Left ventricle myocardium superior (tissue), 1 donor: ENCODE measurements around the gene SSU72. TPM values are rescaled to one million over a fixed set of nuclear protein-coding genes. Genes with fewer than 3 reads are reported as not detected.
A peak's percentile ranks its signal among the peaks of the same experiment; 100 is the strongest.
"Not testable (repeated sequence)": the region's sequence is repeated elsewhere in the genome, so short reads cannot be mapped to it uniquely, and the experiment has no call there.

Experiments
- ATAC-seq: fragments of 200-7000 bp; cut with Tn5 transposase; one replicate; pipeline ENCODE4 v1.9.1; 2020; ENCODE audit warnings: mild to moderate bottlenecking, moderate library complexity
- DNase-seq: peaks from one replicate; pipeline ENCODE4 v3.0.0-alpha.2; 2020
- intact Hi-C: fragments of 100-400 bp; cut with micrococcal nuclease; formaldehyde crosslinking; loops from one replicate; pipeline ENCODE4 v1.11.0; 2022
- total RNA-seq: library from RNA; stranded (reverse); fragmentation: NEBNext Ultra II Directional; extraction: Animal tissue kit (Norgen Biotek cat#: 25700); gene quantifications from one replicate; pipeline ENCODE4 v1.2.1, GENCODE V29; 2021
- donor health status: DM: no; HTN: yes; CAD: no; lungs with severe emphysema.

SSU72 gene
- total RNA-seq, 1 donor from 2014 or later: 118 TPM

DNA sequence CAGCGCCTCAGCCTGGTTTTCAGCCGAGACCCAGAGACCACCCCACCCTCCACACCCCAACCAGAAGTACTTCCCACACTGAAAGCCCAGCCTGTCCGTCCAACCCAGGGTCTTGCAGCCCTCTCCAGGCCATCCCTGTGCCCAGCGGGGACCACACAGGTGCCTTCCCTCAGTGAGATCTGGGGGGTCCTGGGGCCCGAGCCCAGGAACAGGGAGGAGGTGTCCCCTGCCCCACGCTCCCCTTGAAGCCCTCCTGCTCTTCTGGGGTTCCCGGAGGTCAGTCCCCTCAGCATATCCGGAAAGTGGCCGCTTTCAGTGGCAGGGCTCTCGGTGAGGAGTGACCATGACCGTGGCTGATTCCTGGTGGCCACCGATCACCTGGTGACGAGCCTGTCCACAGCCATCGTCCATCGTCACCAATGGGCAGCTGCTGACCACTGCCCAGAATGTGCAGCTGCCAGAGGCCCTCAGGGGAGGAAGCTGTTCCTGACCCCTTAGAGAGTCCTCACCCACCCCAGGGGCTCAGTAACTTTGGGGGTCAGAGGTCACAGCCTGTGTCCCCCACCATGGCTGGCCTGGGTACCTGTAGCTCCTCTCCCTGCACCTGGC, 37.6 kb downstream of the SSU72 start:
- ATAC-seq: no peak
- no peak for DNase-seq
- intact Hi-C loops: no loop called here

DNA sequence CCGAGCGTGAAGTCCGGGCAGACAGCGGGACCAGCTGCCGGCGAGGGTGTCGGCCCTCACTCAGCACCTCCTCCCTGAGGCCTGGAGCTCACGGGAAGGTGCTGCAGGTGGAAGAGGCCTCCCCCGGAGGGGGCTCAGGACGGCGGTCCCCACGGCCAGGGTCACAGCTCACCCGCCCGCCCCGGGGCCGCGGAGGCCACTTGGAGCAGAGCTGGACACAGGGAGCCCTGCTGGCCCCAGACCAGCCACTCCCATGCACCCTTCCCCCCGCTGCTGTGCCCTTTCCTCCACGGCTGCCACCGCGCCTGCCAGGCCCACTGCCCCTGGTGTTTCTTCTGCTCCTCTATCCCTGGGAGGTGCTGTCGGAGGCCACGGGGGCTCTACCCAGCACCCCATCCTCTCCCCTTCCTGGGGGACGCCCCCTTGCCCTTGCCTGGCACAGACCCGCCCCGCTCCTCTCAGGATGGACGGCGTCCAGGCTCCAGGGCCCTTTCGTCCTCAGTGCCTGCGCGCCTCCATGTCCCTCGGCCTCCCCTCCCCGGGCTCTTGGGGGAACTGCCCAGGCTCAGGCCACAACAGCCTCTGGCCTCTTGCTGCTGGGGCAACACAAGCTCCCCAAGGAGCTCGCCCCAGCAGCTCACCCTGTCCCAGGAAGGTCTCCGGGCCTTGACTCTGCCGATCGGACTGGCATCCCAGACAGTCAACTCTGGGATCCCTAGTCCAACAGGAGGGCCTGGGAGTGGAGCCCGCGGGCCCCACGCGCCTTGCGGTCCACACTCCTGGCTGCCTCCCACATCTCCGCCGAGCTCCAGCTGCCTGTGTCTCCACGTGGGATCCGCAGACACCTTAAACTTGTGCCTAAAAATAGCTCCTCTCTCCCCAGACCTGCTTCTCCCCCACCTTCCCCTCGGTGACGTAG, 38.4 kb downstream of the SSU72 start:
- no peak for ATAC-seq
- intact Hi-C loops: no loop called here

DNA sequence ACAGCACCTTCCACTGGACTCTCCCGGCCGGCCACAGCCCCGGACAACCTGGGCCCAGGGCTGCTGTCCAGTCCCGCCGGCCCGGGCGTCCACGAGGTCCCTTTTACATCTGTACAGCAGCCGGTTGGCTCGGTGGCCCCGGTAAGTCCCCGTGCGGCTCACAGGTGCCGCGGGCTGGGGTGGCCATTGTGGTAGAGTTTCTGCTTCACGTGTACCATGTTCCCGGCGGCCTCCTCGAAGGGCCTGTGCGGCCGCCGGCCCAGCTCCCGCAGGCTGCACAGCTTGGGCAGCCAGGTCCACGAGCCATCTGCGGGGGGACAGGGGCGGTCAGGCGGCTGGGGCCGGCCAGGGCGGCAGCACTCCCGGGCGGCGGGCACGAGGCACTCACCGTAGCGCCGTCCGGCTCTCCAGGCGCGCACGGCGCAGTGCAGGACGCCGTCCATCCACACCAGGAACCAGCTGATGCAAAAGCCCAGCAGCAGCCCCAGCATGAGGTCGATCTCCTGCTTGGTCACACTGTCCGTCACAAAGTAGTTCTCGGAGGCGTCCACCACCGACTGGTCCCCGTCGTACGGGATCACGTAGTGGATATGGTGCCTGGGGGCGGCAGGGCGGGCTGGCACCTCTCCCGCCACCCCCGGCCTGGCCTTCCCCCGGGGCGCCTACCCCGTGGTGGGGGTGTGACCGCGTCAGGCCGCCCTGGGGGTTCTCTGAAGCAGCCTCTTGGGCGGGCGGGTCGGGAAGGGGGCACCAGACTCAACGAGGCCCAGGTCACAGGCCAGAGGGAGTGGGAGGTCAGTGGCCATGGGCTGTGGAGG, 39.3 kb downstream of the SSU72 start:
- intact Hi-C loops: no loop called here
- no peak for DNase-seq
- no peak for ATAC-seq

More for the DNA sequence above, 38.4 kb downstream of the SSU72 start:
- DNase-seq: no peak

DNA sequence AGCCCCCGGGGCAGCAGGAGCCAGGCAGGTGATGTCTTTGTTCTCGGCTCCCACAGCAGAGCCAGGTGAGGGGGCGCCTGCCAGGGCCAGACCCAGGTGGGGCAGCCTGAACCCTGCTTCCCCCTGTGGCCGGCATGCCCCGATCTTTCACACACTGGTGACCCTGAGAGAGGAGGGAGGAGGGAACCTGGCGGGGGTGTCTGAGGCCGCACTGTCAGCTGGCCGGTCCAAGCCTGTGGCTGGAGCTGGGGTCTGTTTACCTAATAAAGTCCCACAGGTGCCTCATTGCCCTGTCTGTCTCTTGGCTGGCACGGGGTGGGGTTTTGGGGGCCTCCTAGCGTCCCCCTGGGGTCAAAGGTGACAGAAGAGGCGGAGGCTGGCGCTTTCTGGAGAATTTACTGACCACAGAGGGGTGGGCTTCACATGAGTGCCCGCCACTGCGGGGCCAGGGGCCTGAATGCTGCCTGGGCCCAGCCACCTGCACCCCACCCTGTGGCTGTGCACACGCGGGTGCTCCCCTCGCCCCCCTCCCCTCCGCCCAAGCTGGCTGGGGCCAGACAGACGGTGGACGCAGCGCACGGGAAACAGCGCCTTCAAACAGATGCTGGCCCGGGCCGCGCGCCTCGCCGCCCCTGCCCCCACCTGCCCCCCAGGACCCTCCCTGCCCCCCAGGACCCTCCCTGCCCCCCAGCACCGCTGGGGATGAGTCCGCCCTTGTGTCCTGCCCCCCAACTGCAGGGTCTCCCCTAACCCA, 40.1 kb downstream of the SSU72 start:
- DNase-seq (no peak), ATAC-seq (no peak)
- intact Hi-C loops: no loop called here

DNA sequence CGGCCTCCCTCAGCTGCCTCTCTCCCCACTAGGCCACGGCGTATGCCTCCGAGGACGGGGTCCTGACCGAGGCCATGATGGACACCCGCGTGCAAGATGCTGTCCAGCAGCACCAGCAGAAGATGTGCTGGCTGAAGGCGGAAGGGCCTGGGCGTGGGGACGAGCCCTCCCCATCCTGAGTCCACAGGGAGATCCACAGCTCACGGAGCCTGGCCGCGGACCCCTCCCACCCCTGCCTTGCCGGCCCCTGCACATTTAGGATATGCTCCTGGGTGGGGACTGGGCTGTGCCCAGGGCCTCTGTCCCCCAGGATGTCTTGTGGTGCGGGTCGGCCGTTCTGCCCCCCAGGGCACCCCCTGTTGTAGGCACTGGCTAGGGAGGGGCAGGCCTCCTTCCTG, 40.8 kb downstream of the SSU72 start:
- peak; percentile 1 for ATAC-seq
- intact Hi-C loops, DNase-seq: not testable (repeated sequence)

DNA sequence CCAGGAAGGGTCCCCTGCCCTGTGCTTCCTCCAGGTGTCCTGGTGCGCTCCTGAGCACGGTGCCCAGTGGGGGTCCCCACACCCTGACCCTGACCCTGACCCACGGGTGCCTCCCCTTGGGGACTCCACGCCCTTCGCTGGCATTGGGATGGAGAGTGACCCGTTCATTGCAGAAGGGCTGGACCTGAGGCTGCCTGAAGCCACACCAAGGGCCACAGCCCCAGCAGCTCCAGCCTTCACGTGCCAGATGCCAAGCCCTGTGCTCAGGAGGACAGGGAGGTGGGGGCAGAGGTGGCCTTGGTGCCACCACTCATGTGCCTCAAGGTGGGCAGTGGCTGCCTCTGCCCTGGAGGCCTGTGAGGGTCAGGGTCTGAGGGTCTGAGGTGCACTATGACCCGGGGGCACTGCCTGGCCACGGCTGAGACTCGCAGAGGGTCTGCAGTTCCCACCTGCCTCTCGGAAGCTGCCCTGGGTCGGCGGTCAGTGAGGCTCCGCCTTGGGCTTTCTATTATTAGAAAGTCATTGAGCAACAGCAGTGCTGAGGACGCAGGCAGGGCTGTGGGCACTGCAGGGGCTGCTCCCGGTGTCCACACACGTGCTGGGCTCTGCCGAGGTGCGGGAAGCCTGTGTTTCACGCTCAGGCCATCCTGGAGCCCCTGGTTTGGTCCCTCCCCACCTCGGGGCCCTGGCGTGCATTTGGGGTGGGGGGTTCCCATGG, 41.3 kb downstream of the SSU72 start:
- intact Hi-C loops: not testable (repeated sequence)
- DNase-seq (peak; percentile 54), ATAC-seq (peak; percentile 78)

DNA sequence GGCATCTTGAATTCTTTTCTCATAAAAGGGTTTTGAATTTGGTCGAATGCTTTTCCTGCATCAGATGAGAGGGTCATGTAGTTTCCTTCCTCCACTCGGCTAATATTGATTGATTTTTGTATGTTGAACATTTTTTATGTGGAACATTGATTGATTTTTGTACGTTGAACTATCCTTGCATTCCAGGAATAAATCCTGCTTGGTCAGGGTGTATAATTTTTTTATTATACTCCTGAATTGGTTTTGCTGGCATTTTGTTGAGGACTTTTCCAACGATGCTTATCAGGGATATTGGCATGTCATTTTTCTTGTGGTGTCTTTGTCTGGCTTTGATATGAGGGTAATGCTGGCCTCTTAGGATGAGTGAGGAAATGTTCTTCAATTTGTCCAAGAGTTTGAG, 42.7 kb downstream of the SSU72 start:
- intact Hi-C loops: no loop called here
- DNase-seq: no peak
- no peak for ATAC-seq

DNA sequence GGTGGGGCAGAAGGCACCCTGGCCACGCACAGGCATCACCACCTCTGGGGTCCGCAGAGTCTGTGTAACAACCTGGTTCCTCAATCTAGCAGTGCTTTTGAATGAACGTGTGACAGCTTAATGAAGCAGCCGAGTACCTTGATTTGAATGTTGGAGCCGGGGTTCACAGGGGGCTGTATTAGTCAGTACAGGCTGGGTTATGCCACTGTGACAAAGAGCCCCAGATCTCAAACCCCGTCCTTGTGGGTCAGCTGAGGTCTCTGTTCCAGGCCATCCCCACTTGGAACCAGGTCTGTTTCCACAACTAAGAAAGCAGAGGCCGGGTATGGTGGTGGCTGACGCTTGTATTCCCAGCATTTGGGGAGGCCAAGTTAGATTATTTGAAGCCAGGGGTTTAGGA, 44.7 kb downstream of the SSU72 start:
- DNase-seq: no peak
- intact Hi-C loops: no loop called here
- ATAC-seq: no peak

DNA sequence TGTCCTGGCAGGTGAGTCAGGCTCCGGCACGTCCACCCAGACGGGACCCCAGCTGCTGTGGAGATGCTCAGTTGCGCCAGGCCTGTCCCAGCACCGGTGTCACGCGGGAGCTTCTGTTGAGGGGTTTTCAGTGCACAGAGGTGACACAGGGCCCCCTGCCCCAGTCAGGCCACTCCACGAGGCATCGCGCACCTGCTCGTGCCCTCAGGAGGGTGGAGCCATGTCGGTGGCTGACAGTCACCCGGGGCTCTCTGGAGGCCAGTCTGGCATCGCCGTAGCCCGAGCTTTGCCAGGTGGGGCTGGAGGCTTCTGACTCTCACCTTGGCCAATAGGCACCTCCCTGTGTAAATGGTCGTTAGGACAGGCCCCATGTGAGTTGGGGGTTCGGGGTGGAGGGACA, 45.3 kb downstream of the SSU72 start:
- no peak for ATAC-seq
- intact Hi-C loops: no loop called here
- no peak for DNase-seq

DNA sequence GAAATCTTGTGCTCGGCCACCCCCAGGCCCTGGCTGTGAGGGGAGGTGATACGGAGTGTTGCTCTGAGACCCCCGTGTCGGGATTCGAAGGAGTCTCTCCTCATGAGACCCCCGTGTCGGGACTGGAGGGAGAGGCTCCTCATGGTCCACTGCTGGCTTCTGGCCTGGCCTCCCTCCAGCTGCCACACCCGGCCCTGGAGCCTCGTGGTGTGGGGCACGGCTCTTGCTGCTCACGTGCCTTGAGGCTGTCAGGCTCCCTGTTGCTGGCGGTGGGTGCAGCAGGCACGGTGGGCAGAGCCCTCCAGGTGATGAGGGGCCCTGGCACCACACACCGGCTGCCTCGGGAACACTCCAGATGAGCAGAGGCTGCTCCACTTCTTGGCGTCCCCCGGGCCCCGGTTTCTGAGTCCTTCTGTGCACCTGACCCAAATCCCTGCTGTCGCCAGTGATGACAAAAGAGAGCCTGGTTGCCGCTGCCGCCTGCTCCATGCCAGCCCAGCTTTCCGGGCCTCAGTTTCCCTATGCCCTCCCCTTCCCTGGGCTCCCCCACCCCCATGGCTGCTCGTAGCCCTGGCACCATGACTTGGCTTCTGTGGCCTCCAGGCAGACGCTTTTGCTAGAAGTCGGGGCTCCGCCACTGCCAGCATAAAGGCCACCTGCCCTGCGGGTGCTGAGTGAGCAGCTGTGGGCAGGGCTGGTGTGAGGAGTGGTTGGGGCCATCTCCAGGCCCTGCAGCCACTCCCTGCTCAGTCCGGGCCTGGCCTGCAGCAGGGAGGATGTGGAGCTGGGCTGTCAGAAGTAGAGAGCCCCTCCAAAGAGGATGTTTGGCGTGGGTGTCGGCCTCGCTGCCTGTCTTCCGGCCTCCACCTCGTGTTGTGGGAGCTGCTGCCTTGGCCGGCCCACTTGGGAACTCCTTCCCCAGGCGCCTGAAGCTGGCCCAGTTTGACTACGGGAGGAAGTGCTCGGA, 46.1 kb downstream of the SSU72 start:
- intact Hi-C loops: no loop called here
- DNase-seq: no peak
- ATAC-seq: no peak

DNA sequence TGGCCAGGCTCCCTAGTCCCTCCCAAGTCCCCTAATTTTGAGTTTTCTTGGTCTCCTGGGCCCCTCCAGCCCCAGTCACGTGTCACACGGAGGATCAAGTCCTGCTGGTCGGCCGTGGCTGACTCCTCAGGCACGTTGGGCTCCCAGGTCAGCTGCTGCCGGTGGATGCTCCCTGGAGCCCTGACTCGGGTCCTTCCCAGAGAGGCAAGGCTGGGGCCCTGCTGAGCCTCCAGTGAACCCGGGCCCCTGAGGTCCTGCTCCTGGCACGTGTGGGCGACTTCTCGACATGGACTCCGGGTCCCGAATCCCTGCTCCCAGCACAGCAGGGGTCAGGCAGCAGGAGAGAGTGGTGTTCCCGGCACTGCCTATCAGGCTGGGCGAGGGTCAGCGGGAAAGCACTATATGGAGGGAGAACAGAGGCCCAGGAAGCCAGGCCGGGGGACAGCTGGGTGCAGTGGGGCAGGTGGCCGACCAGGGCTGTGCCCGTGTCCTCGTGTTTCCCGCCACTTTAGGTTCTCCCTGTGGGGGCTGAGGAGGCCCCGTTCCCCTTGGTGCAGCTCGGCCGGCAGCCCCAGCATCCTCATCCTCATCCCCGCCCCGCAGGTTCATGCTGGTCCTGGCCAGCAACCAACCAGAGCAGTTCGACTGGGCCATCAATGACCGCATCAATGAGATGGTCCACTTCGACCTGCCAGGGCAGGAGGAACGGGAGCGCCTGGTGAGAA, 47.4 kb downstream of the SSU72 start:
- DNase-seq (no peak), ATAC-seq (no peak)
- intact Hi-C loops: no loop called here

DNA sequence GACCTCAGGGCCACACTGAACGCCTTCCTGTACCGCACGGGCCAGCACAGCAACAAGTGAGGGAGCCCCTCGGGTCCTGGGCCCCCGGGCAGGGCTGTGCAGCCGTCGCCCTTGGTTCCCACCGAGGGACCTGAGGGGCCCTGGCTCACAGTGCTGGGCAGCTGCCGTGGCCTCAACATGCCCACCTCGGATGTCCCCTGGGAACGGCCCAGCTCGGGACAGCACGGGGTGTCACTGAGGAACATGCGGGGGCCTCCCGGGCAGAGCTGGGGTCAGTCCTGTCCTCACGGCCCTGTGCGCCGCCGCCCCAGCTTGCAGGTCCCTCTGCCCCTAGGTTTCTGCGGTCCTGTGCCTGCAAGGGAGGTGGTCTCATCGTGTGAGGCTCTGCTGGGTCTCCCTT, 48.2 kb downstream of the SSU72 start:
- ATAC-seq, DNase-seq, intact Hi-C loops: not testable (repeated sequence)

DNA sequence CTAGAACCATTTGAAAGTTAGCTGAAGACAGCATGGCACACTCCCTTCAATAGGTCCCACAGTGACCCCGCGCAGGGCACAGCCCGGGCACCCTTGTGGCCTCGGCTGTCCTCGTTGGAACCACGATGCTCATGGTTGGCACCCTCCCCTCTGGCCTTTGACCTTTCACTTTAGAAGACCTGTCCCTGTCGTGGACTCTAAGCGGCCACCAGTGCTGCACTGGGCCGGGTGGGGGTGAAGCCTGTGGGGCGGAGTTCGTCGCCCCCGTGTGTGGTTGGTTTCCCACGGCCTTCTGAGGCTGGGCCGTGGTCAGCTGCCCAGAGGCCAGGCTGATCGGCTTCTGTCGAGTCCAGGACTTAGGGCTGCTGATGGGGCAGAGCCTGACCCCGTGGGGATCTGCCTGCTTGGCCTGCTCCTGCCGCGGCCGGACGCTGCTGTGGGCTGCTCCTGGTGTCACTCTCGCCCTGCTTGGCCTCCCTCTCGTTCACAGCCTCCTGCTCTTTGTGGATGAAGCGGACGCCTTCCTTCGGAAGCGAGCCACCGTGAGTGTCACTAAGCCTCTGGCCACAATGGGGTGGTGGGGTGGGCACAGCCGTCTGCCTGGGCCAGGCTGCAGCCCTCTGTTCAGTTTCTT, 49.8 kb downstream of the SSU72 start:
- ATAC-seq, intact Hi-C loops, DNase-seq: not testable (repeated sequence)

DNA sequence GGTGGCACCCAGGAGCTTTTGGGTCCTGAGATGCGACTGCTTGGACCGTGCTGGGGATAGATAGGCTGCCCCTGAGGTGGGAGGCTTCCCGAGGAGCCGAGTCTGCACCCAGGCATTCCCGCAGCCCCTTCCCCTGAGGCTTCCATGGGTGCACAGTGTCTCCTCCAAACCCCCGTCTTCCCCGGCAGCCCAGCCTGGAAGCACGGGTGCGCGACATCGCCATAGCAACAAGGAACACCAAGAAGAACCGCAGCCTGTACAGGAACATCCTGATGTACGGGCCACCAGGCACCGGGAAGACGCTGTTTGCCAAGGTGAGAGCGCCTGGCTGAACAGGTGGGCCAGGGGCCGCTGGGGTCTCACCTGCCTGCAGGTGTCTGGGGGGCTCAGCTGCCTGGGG, 51.0 kb downstream of the SSU72 start:
- ATAC-seq, DNase-seq, intact Hi-C loops: not testable (repeated sequence)

DNA sequence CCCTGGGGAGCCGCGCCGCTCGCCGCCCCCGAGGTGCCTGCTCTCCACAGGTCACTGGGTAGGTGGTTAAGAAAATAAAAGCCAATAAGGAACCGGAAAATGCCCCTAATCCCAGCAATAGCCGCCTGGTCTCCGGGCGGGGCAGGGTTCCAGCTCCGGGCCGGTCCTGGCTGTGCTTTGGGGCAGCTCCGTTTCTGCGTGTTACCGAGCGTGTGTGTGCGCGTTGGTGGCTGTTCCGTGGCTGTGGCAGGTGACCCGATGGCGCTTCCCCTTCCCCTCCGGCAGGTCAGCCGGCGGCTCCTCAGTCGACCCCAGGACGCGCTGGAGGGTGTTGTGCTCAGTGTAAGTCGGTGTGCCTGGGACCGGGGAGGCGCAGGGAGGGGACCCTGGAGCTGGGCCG, 51.4 kb downstream of the SSU72 start:
- DNase-seq, intact Hi-C loops, ATAC-seq: not testable (repeated sequence)

DNA sequence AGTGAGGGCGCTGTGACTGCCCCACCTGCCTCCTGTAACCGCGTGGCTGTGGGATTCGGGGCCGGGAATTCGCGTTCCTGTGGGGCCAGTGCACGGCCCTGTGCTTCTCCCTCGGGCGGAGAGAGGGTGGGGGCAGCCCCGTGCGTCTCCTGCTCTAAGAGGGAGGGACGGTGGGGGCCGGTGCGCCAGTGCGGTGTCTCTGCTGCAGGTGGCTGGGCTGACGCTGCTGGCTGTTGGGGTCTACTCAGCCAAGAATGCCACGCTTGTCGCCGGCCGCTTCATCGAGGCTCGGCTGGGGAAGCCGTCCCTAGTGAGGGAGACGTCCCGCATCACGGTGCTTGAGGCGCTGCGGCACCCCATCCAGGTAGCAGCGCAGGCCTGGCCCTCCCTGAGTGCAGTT, 52.1 kb downstream of the SSU72 start:
- ATAC-seq, DNase-seq, intact Hi-C loops: not testable (repeated sequence)
